GM12865 (cell line): ENCODE data around the gene EMX1.

Source experiments
- DNase-seq: peaks from one replicate; pipeline ENCODE4 v3.0.0; 2010; ENCODE audit warnings: low read depth
- H3K4me3 ChIP-seq: 2 replicates; pipeline ENCODE4 v1.5.1; 2011; ENCODE audit warnings: mild to moderate bottlenecking, low read depth, low read length, control low read depth
- CTCF ChIP-seq: IDR thresholded peaks from 2 replicates; pipeline ENCODE4 v1.5.1; 2011; ENCODE audit warnings: low read length, control low read depth, low read depth, inconsistent platforms; ENCODE audit not compliant: insufficient read depth; ENCODE audit errors: missing control alignments

Gene EMX1

GRCh38 chr2:72917138-72917876 is at the start of gene EMX1:
Gene EMX1 (plus strand): TSS chr2:72917519. CDS start chr2:72917853, 334 bp downstream.
- H3K4me3 ChIP-seq: peak within 1 kb of the TSS; percentile 59
- no peak for TF ChIP-seq CTCF
- peak; percentile 85 for DNase-seq

GRCh38 chr2:72871060-72871459 is 46.3 kb upstream of the EMX1 start:
- TF ChIP-seq CTCF: no peak
- H3K4me3 ChIP-seq: no peak overlapping the region
- no peak for DNase-seq

DNA sequence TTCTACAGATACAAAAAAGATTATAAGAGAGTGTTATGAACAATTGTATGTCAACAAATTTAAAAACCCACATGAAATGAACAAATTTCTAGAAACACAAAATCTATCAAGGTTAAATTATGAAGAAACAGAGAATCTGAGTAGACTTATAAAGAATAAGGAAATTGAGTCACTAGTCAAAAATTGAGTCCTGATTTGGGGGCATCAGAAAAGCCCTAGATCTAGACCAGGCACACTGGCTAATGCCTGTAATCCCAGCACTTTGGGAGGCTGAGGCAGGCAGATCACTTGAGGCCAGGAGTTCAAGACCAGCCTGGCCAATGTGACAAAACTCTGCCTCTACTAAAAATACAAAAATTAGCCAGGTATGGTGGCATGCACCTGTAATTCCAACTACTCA is 45.4 kb upstream of the EMX1 start:
- TF ChIP-seq CTCF: no peak
- no peak for DNase-seq
- H3K4me3 ChIP-seq: no peak overlapping the region

GRCh38 chr2:72883356-72883962 is 33.9 kb upstream of the EMX1 start:
- no peak for TF ChIP-seq CTCF
- no peak overlapping the region for H3K4me3 ChIP-seq
- no peak for DNase-seq

GRCh38 chr2:72886505-72887031 is 30.8 kb upstream of the EMX1 start:
- H3K4me3 ChIP-seq: peak overlapping the region; percentile 78
- DNase-seq: no peak
- TF ChIP-seq CTCF: no peak

GRCh38 chr2:72887032-72887739 is 30.1 kb upstream of the EMX1 start, which contains the start of gene SPR:
Gene SPR (plus strand): TSS chr2:72887408. CDS start chr2:72887433, 25 bp downstream.
- peak; percentile 8 for TF ChIP-seq CTCF
- H3K4me3 ChIP-seq: peak within 1 kb of the TSS; percentile 78
- DNase-seq: peak; percentile 78
